GM12878 (cell line): Measurements from ENCODE around the gene ZC3H10. TPM values are rescaled to one million over a fixed set of nuclear protein-coding genes. Genes with fewer than 3 reads are reported as not detected.
A peak's percentile ranks its signal among the peaks of the same experiment; 100 is the strongest.

ENCODE experiments used
- ATAC-seq: fragments of 200-7000 bp; cut with Tn5 transposase; 3 replicates; pipeline ENCODE4 v1.9.1; 2020; ENCODE audit warnings: mild to moderate bottlenecking, moderate library complexity
- BruUV-seq: library from RNA; stranded (reverse); fragments of 400-500 nt; replicated peaks from 2 replicates; lab custom pipeline; 2021; lab: Mats Ljungman, UMichigan
- CTCF ChIA-PET: fragments of 300-600 bp; sonication (Branson Sonifier 250); formaldehyde crosslinking; extraction: SDS; loops from one replicate; lab custom pipeline; 2021; ENCODE audit warnings: inconsistent platforms; lab: Yijun Ruan, JAX
- POLR2A ChIA-PET: fragments of 350-600 bp; formaldehyde crosslinking; extraction: SDS; loops from one replicate; lab custom pipeline; 2021; ENCODE audit warnings: inconsistent platforms; lab: Charles Lee
- RAD21 ChIA-PET: fragments of 300-600 bp; sonication (Branson Sonifier 250); formaldehyde crosslinking; loops from one replicate; lab custom pipeline; 2023; ENCODE audit warnings: antibody characterized with exemption; ENCODE audit not compliant: unreplicated experiment; lab: Charles Lee
- SMC1A ChIA-PET: fragments of 300-600 bp; sonication (Branson Sonifier 250); formaldehyde crosslinking; loops from one replicate; lab custom pipeline; 2023; ENCODE audit not compliant: unreplicated experiment, uncharacterized antibody; lab: Charles Lee
- DNase-seq: peaks from one replicate; pipeline ENCODE4 v3.0.0-alpha.2; 2011; ENCODE audit warnings: low read depth, low spot score
- FAIRE-seq: peaks from 3 replicates; lab custom pipeline; 2011; peaks lifted over from hg19 to GRCh38; lab: Jason Lieb, UNC
- H2AFZ ChIP-seq: 2 replicates; pipeline ENCODE4 v1.6.0; 2011; ENCODE audit warnings: low read depth, low read length, control low read depth; ENCODE audit not compliant: control insufficient read depth
- H3K27ac ChIP-seq: 2 replicates; pipeline ENCODE4 v1.5.1; 2011; ENCODE audit warnings: control low read depth; ENCODE audit not compliant: control insufficient read depth, insufficient read depth
- H3K27me3 ChIP-seq, 2 experiments: replicated peaks in 1 of 2; 2 replicates each; pipeline versions ENCODE4 v1.6.0 to v1.6.1; 2011; ENCODE audit warnings: low read length in 1 of 2; ENCODE audit not compliant: control insufficient read depth in 2 of 2, insufficient read depth in 2 of 2
- H3K36me3 ChIP-seq, 2 experiments: 2 replicates each; pipeline ENCODE4 v1.5.1; 2011; ENCODE audit warnings: low read length in 1 of 2; ENCODE audit not compliant: control insufficient read depth in 2 of 2, insufficient read depth in 2 of 2
- H3K4me1 ChIP-seq: 2 replicates; pipeline ENCODE4 v1.6.1; 2011; ENCODE audit warnings: mild to moderate bottlenecking, low read length, moderate library complexity, mixed read lengths; ENCODE audit not compliant: control insufficient read depth, insufficient read depth
- H3K4me2 ChIP-seq: 2 replicates; pipeline ENCODE4 v1.6.0; 2011; ENCODE audit warnings: control low read depth; ENCODE audit not compliant: control insufficient read depth, insufficient read depth
- H3K4me3 ChIP-seq: fragments of 200-600 bp; sonication (generic); 2 replicates; pipeline ENCODE4 v1.5.1; 2016
- H3K79me2 ChIP-seq: 2 replicates; pipeline ENCODE4 v1.6.0; 2011; ENCODE audit warnings: low read length; ENCODE audit not compliant: control insufficient read depth, insufficient read depth
- H3K9ac ChIP-seq: 2 replicates; pipeline ENCODE4 v1.8.0; 2011; ENCODE audit warnings: low read length, control low read depth, mixed read lengths; ENCODE audit not compliant: control insufficient read depth, insufficient read depth
- H3K9me3 ChIP-seq: replicated peaks from 3 replicates; pipeline ENCODE4 v1.5.1; 2011; ENCODE audit warnings: mild to moderate bottlenecking, low read length; ENCODE audit not compliant: control insufficient read depth, insufficient read depth
- H4K20me1 ChIP-seq: 2 replicates; pipeline ENCODE4 v1.6.0; 2011; ENCODE audit not compliant: control insufficient read depth, insufficient read depth
- EED ChIP-seq: sonication (generic); IDR thresholded peaks from 2 replicates; pipeline ENCODE4 v1.6.1; 2016; ENCODE audit warnings: antibody characterized with exemption, low read depth
- SMAD1 ChIP-seq: fragments of 450-650 bp; IDR thresholded peaks from 2 replicates; pipeline ENCODE4 v1.6.1; 2018; ENCODE audit warnings: mild to moderate bottlenecking, low read depth; ENCODE audit not compliant: partially characterized antibody
- TCF7 ChIP-seq: IDR thresholded peaks from 2 replicates; pipeline ENCODE4 v1.6.1; 2014; ENCODE audit warnings: antibody characterized with exemption, borderline replicate concordance
- WGBS: methylation state at CpG from one replicate; pipeline ENCODE4 v1.1.6; 2016; ENCODE audit warnings: low lambda C conversion rate; ENCODE audit not compliant: insufficient replicate concordance, insufficient coverage; ENCODE audit errors: missing lambda C conversion rate; 5-methylcytosine and 5-hydroxymethylcytosine counted together
- in situ Hi-C: fragments of 300-500 bp; cut with MboI; formaldehyde crosslinking; loops from 9 replicates; pipeline ENCODE4 v1.14.3; 2018; ENCODE audit warnings: mixed read lengths
- intact Hi-C: fragments of 100-400 bp; cut with micrococcal nuclease; formaldehyde crosslinking; loops from one replicate; pipeline ENCODE4 v1.14.2; 2022; ENCODE audit not compliant: unreplicated experiment
- polyA plus RNA-seq, 11 experiments: library from polyadenylated mRNA; depleted of rRNA in 4 of 11; unstranded in 6 of 11; stranded (reverse) in 5 of 11; fragments of >200 nt; fragmentation: Nextera tagmentation in 4 of 11; fragmentation: Illumina TruSeq in 1 of 11; extraction: Ambion mirVana in 4 of 11; extraction: Trizol in 1 of 11; gene quantifications; 1 replicate in 1 of 11; 2 replicates in 10 of 11; pipeline versions ENCODE4 v1.2.1 to v1.2.3, GENCODE V29; 2011 to 2016; ENCODE audit warnings: inconsistent platforms in 2 of 11, missing spikeins in 2 of 11, low read depth in 1 of 11
- total RNA-seq, 4 experiments: library from RNA; depleted of rRNA in 3 of 4; stranded (reverse); fragments of >200 nt in 3 of 4; fragmentation: Illumina TruSeq in 1 of 4; extraction: Trizol in 1 of 4; gene quantifications; 2 replicates each; pipeline versions ENCODE4 v1.2.1 to v1.2.3, GENCODE V29; 2013 to 2021
- TF ChIP-seq, protein P1 (sequence below): fragments of 450-650 bp; IDR thresholded peaks from 2 replicates; pipeline ENCODE4 v1.6.1; 2017; ENCODE audit warnings: mild to moderate bottlenecking, low read depth, inconsistent platforms; ENCODE audit not compliant: poor library complexity, severe bottlenecking

Gene ZC3H10
- total and polyA plus RNA-seq, 10 of the 15 experiments (the other 5 are each of a cell fraction or from before 2014, with no cell fraction given): 0.56 to 6.4 (median 3.7) TPM

GRCh38 chr12:56150563-56150962 is 32.5 kb downstream of the ZC3H10 start:
- ATAC-seq (no peak), FAIRE-seq (no peak), DNase-seq (no peak)
- intact Hi-C loops (loop anchor here (5.0 kb wide), 1 partner anchor 33 kb away; the partner anchor contains the start of genes RPL41 and ZC3H10), in situ Hi-C loops (no loop called here)
- H2AFZ ChIP-seq: no peak overlapping the region
- H3K4me3 ChIP-seq: no peak overlapping the region
- H4K20me1 ChIP-seq: no peaks in the 10 kb centered on the region
- CTCF ChIA-PET: interaction anchor here (0.6 to 2.3 kb wide), 3 partner anchors 23 to 31 kb away, joined by 3 to 8 read pairs (median 3); partner anchors contain the start of genes ESYT1 and ZC3H10
- BruUV-seq: no TSS peak
- no peaks in the 10 kb centered on the region for H3K9me3 ChIP-seq
- peaks cover 18% of the 10 kb centered on the region for H3K79me2 ChIP-seq
- peaks cover 0 to 3% of the 10 kb centered on the region in 2 experiments; a peak in 1 of 4 replicates for H3K36me3 ChIP-seq
- SMC1A ChIA-PET: interaction anchor here (1.0 kb wide), 1 partner anchor 21 kb away, joined by 4 read pairs; no protein-coding TSS in a partner anchor
- 75% methylated on average over 3 of the region's 3 CpGs for WGBS
- POLR2A ChIA-PET: interaction anchor here (0.6 to 2.0 kb wide), 8 partner anchors 9 to 321 kb away, joined by 3 to 11 read pairs (median 4); partner anchors contain the start of genes DNAJC14, IL23A and RNF41
- no peak overlapping the region for H3K4me2 ChIP-seq
- peaks cover 15% of the 10 kb centered on the region for H3K4me1 ChIP-seq
- H3K27me3 ChIP-seq: no peaks in the 10 kb centered on the region
- no peak overlapping the region for H3K27ac ChIP-seq
- no peak overlapping the region for H3K9ac ChIP-seq
- TF ChIP-seq SMAD1 (peak; percentile 97), EED (no peak), TCF7 (no peak)
- TF ChIP-seq, protein P1, sequence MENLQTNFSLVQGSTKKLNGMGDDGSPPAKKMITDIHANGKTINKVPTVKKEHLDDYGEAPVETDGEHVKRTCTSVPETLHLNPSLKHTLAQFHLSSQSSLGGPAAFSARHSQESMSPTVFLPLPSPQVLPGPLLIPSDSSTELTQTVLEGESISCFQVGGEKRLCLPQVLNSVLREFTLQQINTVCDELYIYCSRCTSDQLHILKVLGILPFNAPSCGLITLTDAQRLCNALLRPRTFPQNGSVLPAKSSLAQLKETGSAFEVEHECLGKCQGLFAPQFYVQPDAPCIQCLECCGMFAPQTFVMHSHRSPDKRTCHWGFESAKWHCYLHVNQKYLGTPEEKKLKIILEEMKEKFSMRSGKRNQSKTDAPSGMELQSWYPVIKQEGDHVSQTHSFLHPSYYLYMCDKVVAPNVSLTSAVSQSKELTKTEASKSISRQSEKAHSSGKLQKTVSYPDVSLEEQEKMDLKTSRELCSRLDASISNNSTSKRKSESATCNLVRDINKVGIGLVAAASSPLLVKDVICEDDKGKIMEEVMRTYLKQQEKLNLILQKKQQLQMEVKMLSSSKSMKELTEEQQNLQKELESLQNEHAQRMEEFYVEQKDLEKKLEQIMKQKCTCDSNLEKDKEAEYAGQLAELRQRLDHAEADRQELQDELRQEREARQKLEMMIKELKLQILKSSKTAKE: peak; percentile 83
- RAD21 ChIA-PET: interaction anchor here (1.9 kb wide), 1 partner anchor 32 kb away, joined by 10 read pairs; the partner anchor contains the start of gene ZC3H10
